ENCODE data around the gene WNT3.

- TF ChIP-seq CTCF (IDR thresholded peaks at IDR 0.05 in 2 of 3, conservative IDR thresholded peaks at IDR 0.05 in 1 of 3; ENCODE audit: control insufficient read depth in 2 of 3, extremely low read depth in 1 of 3, insufficient read depth in 1 of 3, low read depth in 3 of 3, low read length in 3 of 3) (no peak), TAF1 (IDR thresholded peaks at IDR 0.05; ENCODE audit: borderline replicate concordance, low read depth, low read length) (no peak), HCFC1 (IDR thresholded peaks at IDR 0.05; ENCODE audit: low read length) (no peak), POLR2AphosphoS5 (IDR thresholded peaks at IDR 0.05; ENCODE audit: low read length) (no peak), PAX5 (IDR thresholded peaks at IDR 0.05; ENCODE audit: borderline replicate concordance, low read depth, low read length) (no peak), BRCA1 (IDR thresholded peaks at IDR 0.05; ENCODE audit: low read depth, low read length) (no peak), RAD21 (IDR thresholded peaks at IDR 0.05; ENCODE audit: insufficient read depth, low read depth, low read length) (no peak)
- TF ChIP-seq, protein P1, sequence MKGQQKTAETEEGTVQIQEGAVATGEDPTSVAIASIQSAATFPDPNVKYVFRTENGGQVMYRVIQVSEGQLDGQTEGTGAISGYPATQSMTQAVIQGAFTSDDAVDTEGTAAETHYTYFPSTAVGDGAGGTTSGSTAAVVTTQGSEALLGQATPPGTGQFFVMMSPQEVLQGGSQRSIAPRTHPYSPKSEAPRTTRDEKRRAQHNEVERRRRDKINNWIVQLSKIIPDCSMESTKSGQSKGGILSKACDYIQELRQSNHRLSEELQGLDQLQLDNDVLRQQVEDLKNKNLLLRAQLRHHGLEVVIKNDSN (IDR thresholded peaks at IDR 0.05; ENCODE audit: borderline replicate concordance, extremely low read length, insufficient read depth, low read depth, low read length), result no peak
- TF ChIP-seq, protein P2, sequence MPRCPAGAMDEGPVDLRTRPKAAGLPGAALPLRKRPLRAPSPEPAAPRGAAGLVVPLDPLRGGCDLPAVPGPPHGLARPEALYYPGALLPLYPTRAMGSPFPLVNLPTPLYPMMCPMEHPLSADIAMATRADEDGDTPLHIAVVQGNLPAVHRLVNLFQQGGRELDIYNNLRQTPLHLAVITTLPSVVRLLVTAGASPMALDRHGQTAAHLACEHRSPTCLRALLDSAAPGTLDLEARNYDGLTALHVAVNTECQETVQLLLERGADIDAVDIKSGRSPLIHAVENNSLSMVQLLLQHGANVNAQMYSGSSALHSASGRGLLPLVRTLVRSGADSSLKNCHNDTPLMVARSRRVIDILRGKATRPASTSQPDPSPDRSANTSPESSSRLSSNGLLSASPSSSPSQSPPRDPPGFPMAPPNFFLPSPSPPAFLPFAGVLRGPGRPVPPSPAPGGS (IDR thresholded peaks at IDR 0.05; ENCODE audit: borderline replicate concordance, insufficient read depth, low read depth, low read length, poor library complexity, severe bottlenecking), result no peak
Measured at GRCh38 chr17:46719891-46720290, 98.6 kb downstream of the WNT3 start.

Data from GM12878 (cell line).